ENCODE data around the gene WDSUB1.

Gene WDSUB1

GRCh38 chr2:159194241-159194640 lies 92.3 kb downstream of the WDSUB1 start:
- no peak for DNase-seq

- DNase-seq, result no peak
Measured at GRCh38 chr2:159193791-159194190, 92.7 kb downstream of the WDSUB1 start.

GRCh38 chr2:159192371-159192918 lies 94.1 kb downstream of the WDSUB1 start:
- no peak for DNase-seq

- no peak for DNase-seq
Measured at GRCh38 chr2:159188449-159188848, 98.1 kb downstream of the WDSUB1 start.

GRCh38 chr2:159187106-159187505 lies 99.4 kb downstream of the WDSUB1 start:
- no peak for DNase-seq

GRCh38 chr2:159186462-159186861 lies 100.0 kb downstream of the WDSUB1 start:
- DNase-seq, result no peak
